K562 (cell line): ENCODE measurements around the gene INA.

Experiments
- EGR1 ChIP-seq: fragments of 450-650 bp; conservative IDR thresholded peaks from 2 replicates; pipeline ENCODE4 v1.6.1; 2017; ENCODE audit warnings: mild to moderate bottlenecking
- EP300 ChIP-seq: IDR thresholded peaks from 2 replicates; pipeline ENCODE4 v1.6.1; 2012; ENCODE audit warnings: low read length, improper control_type of control experiment
- MYNN ChIP-seq, 2 experiments: sonication (generic); formaldehyde crosslinking in 1 of 2; IDR thresholded peaks; 2 replicates each; pipeline versions ENCODE4 v1.5.0 to v1.6.1; 2016 to 2020; ENCODE audit warnings: antibody characterized with exemption in 1 of 2, missing genetic modification reagents in 1 of 2
- POLR2A ChIP-seq: fragments of 450-650 bp; conservative IDR thresholded peaks from 2 replicates; pipeline ENCODE4 v1.6.1; 2016
- POLR2AphosphoS5 ChIP-seq: IDR thresholded peaks from 2 replicates; pipeline ENCODE4 v1.6.1; 2011; ENCODE audit warnings: mild to moderate bottlenecking, low read depth, low read length, moderate library complexity; ENCODE audit not compliant: control insufficient read depth, insufficient read depth
- RCOR1 ChIP-seq, 2 experiments: IDR thresholded peaks; 2 replicates each; pipeline ENCODE4 v1.6.1; 2012; ENCODE audit warnings: low read depth in 2 of 2, low read length in 2 of 2, borderline replicate concordance in 1 of 2, improper control_type of control experiment in 1 of 2
- TF ChIP-seq, protein P1 (sequence below), 2 experiments: fragments of 450-650 bp in 1 of 2; sonication (generic) in 1 of 2; formaldehyde crosslinking in 1 of 2; IDR thresholded peaks in 1 of 2; conservative IDR thresholded peaks in 1 of 2; 2 replicates each; pipeline versions ENCODE4 v1.6.1 to v1.8.1; 2016 to 2023; ENCODE audit warnings: mild to moderate bottlenecking in 2 of 2, moderate library complexity in 2 of 2, inconsistent platforms in 1 of 2, missing genetic modification reagents in 1 of 2
- TF ChIP-seq, protein P2 (sequence below): fragments of 250-450 bp; sonication (Bioruptor Pico); IDR thresholded peaks from 2 replicates; pipeline ENCODE4 v1.8.0; 2021; ENCODE audit warnings: borderline replicate concordance, mild to moderate bottlenecking, moderate library complexity; ENCODE audit not compliant: poor library complexity, severe bottlenecking
- TF ChIP-seq, protein P3 (sequence below): fragments of 250-450 bp; sonication (Bioruptor Pico); IDR thresholded peaks from 2 replicates; pipeline ENCODE4 v1.5.0; 2021

DNA sequence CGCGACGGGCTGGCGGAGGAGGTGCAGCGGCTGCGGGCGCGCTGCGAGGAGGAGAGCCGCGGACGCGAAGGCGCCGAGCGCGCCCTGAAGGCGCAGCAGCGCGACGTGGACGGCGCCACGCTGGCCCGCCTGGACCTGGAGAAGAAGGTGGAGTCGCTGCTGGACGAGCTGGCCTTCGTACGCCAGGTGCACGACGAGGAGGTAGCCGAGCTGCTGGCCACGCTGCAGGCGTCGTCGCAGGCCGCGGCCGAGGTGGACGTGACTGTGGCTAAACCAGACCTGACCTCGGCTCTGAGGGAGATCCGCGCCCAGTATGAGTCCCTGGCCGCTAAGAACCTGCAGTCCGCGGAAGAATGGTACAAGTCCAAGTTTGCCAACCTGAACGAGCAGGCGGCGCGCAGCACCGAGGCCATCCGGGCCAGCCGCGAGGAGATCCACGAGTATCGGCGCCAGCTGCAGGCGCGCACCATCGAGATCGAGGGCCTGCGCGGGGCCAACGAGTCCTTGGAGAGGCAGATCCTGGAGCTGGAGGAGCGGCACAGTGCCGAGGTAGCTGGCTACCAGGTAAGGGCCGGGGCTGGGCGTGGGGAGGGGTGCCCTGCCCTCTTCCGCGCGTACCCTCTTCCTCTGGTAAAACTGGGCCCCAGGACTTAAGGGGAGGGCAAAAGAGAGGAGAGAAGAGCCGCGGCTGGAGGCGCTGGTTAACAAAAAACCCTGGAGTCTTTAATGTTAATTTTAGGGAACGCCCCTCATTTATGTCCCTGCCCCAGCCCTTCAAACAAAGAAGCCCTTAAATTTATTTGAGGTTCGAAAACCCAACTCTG, 987 bp downstream of the INA start:
- no peak for TF ChIP-seq EP300
- no peak for TF ChIP-seq RCOR1 (IDR thresholded peaks at IDR 0.05; ENCODE audit: borderline replicate concordance in 1 of 2, low read depth in 2 of 2, low read length in 2 of 2)
- TF ChIP-seq POLR2A, result no peak
- no peak for TF ChIP-seq EGR1
- TF ChIP-seq, protein P1, sequence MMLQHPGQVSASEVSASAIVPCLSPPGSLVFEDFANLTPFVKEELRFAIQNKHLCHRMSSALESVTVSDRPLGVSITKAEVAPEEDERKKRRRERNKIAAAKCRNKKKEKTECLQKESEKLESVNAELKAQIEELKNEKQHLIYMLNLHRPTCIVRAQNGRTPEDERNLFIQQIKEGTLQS (IDR thresholded peaks at IDR 0.05), result no peak
- TF ChIP-seq, protein P1 (CRISPR knock-in tag; conservative IDR thresholded peaks at IDR 0.05), result no peak
- TF ChIP-seq POLR2AphosphoS5, result no peak
- TF ChIP-seq, protein P2, sequence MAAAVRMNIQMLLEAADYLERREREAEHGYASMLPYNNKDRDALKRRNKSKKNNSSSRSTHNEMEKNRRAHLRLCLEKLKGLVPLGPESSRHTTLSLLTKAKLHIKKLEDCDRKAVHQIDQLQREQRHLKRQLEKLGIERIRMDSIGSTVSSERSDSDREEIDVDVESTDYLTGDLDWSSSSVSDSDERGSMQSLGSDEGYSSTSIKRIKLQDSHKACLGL (CRISPR knock-in tag), result no peak
- TF ChIP-seq MYNN (IDR thresholded peaks at IDR 0.05), result no peak
- TF ChIP-seq MYNN (CRISPR knock-in tag; IDR thresholded peaks at IDR 0.05), result no peak
- TF ChIP-seq, protein P3, sequence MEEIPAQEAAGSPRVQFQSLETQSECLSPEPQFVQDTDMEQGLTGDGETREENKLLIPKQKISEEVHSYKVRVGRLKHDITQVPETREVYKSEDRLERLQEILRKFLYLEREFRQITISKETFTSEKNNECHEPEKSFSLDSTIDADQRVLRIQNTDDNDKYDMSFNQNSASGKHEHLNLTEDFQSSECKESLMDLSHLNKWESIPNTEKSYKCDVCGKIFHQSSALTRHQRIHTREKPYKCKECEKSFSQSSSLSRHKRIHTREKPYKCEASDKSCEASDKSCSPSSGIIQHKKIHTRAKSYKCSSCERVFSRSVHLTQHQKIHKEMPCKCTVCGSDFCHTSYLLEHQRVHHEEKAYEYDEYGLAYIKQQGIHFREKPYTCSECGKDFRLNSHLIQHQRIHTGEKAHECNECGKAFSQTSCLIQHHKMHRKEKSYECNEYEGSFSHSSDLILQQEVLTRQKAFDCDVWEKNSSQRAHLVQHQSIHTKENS (CRISPR knock-in tag), result no peak
